Eye (tissue), 1 donor: ENCODE measurements around the gene MALAT1.
A peak's percentile ranks its signal among the peaks of the same experiment; 100 is the strongest.
"Not testable (repeated sequence)": the region's sequence is repeated elsewhere in the genome, so short reads cannot be mapped to it uniquely, and the experiment has no call there.

Experiments
- DNase-seq: peaks from one replicate; pipeline ENCODE4 v3.0.0-alpha.2; 2015

MALAT1 gene

GRCh38 chr11:65498977-65499712 is at the start of gene MALAT1:
MALAT1 (plus strand) TSS chr11:65499045.
- peak; percentile 99 for DNase-seq

GRCh38 chr11:65451301-65451700 is 47.5 kb upstream of the MALAT1 start:
- DNase-seq, result not testable (repeated sequence)

GRCh38 chr11:65452259-65452658 is 46.6 kb upstream of the MALAT1 start:
- DNase-seq, result not testable (repeated sequence)

GRCh38 chr11:65452806-65453490 is 45.9 kb upstream of the MALAT1 start:
- DNase-seq, result peak; percentile 69

GRCh38 chr11:65454311-65454695 is 44.5 kb upstream of the MALAT1 start:
- DNase-seq, result no peak

- peak; percentile 96 for DNase-seq
Observed at GRCh38 chr11:65454696-65455456, 44.0 kb upstream of the MALAT1 start.

GRCh38 chr11:65456418-65456817 is 42.4 kb upstream of the MALAT1 start:
- DNase-seq, result no peak

GRCh38 chr11:65459552-65459951 is 39.3 kb upstream of the MALAT1 start:
- DNase-seq, result no peak

GRCh38 chr11:65465471-65465870 is 33.4 kb upstream of the MALAT1 start:
- DNase-seq, result not testable (repeated sequence)

GRCh38 chr11:65467306-65467705 is 31.5 kb upstream of the MALAT1 start:
- not testable (repeated sequence) for DNase-seq

- no peak for DNase-seq
Observed at GRCh38 chr11:65468874-65469333, 29.9 kb upstream of the MALAT1 start.

- no peak for DNase-seq
Observed at GRCh38 chr11:65470433-65471049, 28.3 kb upstream of the MALAT1 start.

GRCh38 chr11:65471447-65471891 is 27.4 kb upstream of the MALAT1 start:
- DNase-seq, result no peak

- DNase-seq, result not testable (repeated sequence)
Observed at GRCh38 chr11:65472588-65473277, 26.1 kb upstream of the MALAT1 start.

- no peak for DNase-seq
Observed at GRCh38 chr11:65473278-65473860, 25.5 kb upstream of the MALAT1 start.

- DNase-seq, result no peak
Observed at GRCh38 chr11:65474864-65475263, 24.0 kb upstream of the MALAT1 start.

GRCh38 chr11:65476632-65477148 is 22.2 kb upstream of the MALAT1 start:
- DNase-seq, result no peak

- DNase-seq, result peak; percentile 97
Observed at GRCh38 chr11:65477149-65477965, 21.5 kb upstream of the MALAT1 start.

- peak; percentile 67 for DNase-seq
Observed at GRCh38 chr11:65478388-65479183, 20.3 kb upstream of the MALAT1 start.
